GM23338 (cell line): ENCODE measurements around the gene PIKFYVE. TPM values are rescaled to one million over a fixed set of nuclear protein-coding genes. Genes with fewer than 3 reads are reported as not detected.

Experiments
- ATAC-seq: fragments of 200-7000 bp; cut with Tn5 transposase; 3 replicates; pipeline ENCODE4 v1.9.1; 2020
- DNase-seq: peaks from one replicate; pipeline ENCODE4 v3.0.0-alpha.2; 2015; ENCODE audit warnings: low spot score
- H2AFZ ChIP-seq: fragments of 200-600 bp; sonication (generic); 2 replicates; pipeline ENCODE4 v1.8.0; 2016; ENCODE audit warnings: antibody characterized with exemption, mild to moderate bottlenecking, moderate library complexity
- H3F3A ChIP-seq: fragments of 200-600 bp; sonication (generic); replicated peaks from 2 replicates; pipeline ENCODE4 v1.8.0; 2017; ENCODE audit warnings: antibody characterized with exemption, mixed run types, low read depth
- H3K27ac ChIP-seq: fragments of 200-600 bp; sonication (generic); 2 replicates; pipeline ENCODE4 v1.6.1; 2016; ENCODE audit warnings: low read depth
- H3K27me3 ChIP-seq: fragments of 200-600 bp; sonication (generic); 2 replicates; pipeline ENCODE4 v1.8.0; 2016; ENCODE audit warnings: mild to moderate bottlenecking, mixed run types, moderate library complexity; ENCODE audit not compliant: insufficient read depth
- H3K36me3 ChIP-seq: fragments of 200-600 bp; sonication (generic); 2 replicates; pipeline ENCODE4 v1.8.0; 2016; ENCODE audit warnings: mild to moderate bottlenecking; ENCODE audit not compliant: insufficient read depth
- H3K4me1 ChIP-seq: fragments of 200-600 bp; sonication (generic); 2 replicates; pipeline ENCODE4 v1.8.0; 2016; ENCODE audit warnings: mild to moderate bottlenecking, moderate library complexity; ENCODE audit not compliant: insufficient read depth
- H3K4me2 ChIP-seq: fragments of 200-600 bp; sonication (generic); 2 replicates; pipeline ENCODE4 v1.7.1; 2017; ENCODE audit warnings: mixed run types
- H3K4me3 ChIP-seq: fragments of 200-600 bp; sonication (generic); 2 replicates; pipeline ENCODE4 v1.6.1; 2016; ENCODE audit warnings: mixed run types
- H3K79me2 ChIP-seq: fragments of 200-600 bp; sonication (generic); replicated peaks from 2 replicates; pipeline ENCODE4 v1.8.0; 2017; ENCODE audit warnings: mild to moderate bottlenecking; ENCODE audit not compliant: insufficient read depth
- H3K9me2 ChIP-seq: fragments of 200-600 bp; sonication (generic); 2 replicates; pipeline ENCODE4 v1.8.0; 2017; ENCODE audit not compliant: insufficient read depth
- H4K20me1 ChIP-seq: fragments of 200-600 bp; sonication (generic); replicated peaks from 2 replicates; pipeline ENCODE4 v1.8.0; 2017; ENCODE audit warnings: mild to moderate bottlenecking; ENCODE audit not compliant: insufficient read depth
- H3K27ac Mint-ChIP-seq: 2 replicates; pipeline ENCODE4 v1.8.0; 2020; ENCODE audit warnings: inconsistent platforms, mild to moderate bottlenecking, moderate library complexity, mixed read lengths
- H3K27me3 Mint-ChIP-seq: 3 replicates; pipeline ENCODE4 v1.8.0; 2022; ENCODE audit warnings: low read depth, mild to moderate bottlenecking, moderate library complexity, mixed read lengths, inconsistent platforms; ENCODE audit not compliant: insufficient read depth, poor library complexity
- H3K36me3 Mint-ChIP-seq: 3 replicates; pipeline ENCODE4 v1.8.0; 2021; ENCODE audit warnings: low read depth, mild to moderate bottlenecking, inconsistent platforms, moderate library complexity, mixed read lengths
- H3K4me1 Mint-ChIP-seq: 3 replicates; pipeline ENCODE4 v1.8.0; 2020; ENCODE audit warnings: mild to moderate bottlenecking, inconsistent platforms, mixed read lengths
- H3K4me3 Mint-ChIP-seq: 3 replicates; pipeline ENCODE4 v1.8.0; 2021; ENCODE audit warnings: moderate library complexity, mild to moderate bottlenecking, inconsistent platforms, mixed read lengths
- H3K9me3 Mint-ChIP-seq: 3 replicates; pipeline ENCODE4 v1.8.0; 2020; ENCODE audit warnings: moderate library complexity, mild to moderate bottlenecking, inconsistent platforms, mixed read lengths
- CREB1 ChIP-seq: fragments of 250-450 bp; sonication (Bioruptor Pico); IDR thresholded peaks from 2 replicates; pipeline ENCODE4 v1.5.0; 2020; ENCODE audit warnings: low read depth, mild to moderate bottlenecking, moderate library complexity
- CTCF ChIP-seq, 2 experiments: fragments of 200-600 bp in 1 of 2; sonication (generic) in 1 of 2; conservative IDR thresholded peaks; 2 replicates each; pipeline versions ENCODE4 v1.5.1 to v1.6.1; 2016 to 2017; ENCODE audit warnings: antibody characterized with exemption in 2 of 2, low read depth in 2 of 2, mild to moderate bottlenecking in 2 of 2, moderate library complexity in 1 of 2
- ETS1 ChIP-seq: IDR thresholded peaks from 2 replicates; pipeline ENCODE4 v1.6.1; 2016; ENCODE audit warnings: antibody characterized with exemption
- EZH2 ChIP-seq: fragments of 200-600 bp; sonication (generic); IDR thresholded peaks from one replicate; pipeline ENCODE4 v1.8.0; 2017; ENCODE audit warnings: antibody characterized with exemption, mild to moderate bottlenecking, low read depth; ENCODE audit not compliant: unreplicated experiment
- EZH2phosphoT487 ChIP-seq: fragments of 200-600 bp; sonication (generic); IDR thresholded peaks from one replicate; pipeline ENCODE4 v1.8.1; 2018; ENCODE audit warnings: antibody characterized with exemption; ENCODE audit not compliant: unreplicated experiment
- NANOG ChIP-seq: IDR thresholded peaks from 2 replicates; pipeline ENCODE4 v1.6.1; 2016; ENCODE audit warnings: antibody characterized with exemption, borderline replicate concordance
- POLR2AphosphoS5 ChIP-seq: IDR thresholded peaks from 2 replicates; pipeline ENCODE4 v1.6.1; 2016; ENCODE audit warnings: antibody characterized with exemption, low read depth
- STAT1 ChIP-seq: IDR thresholded peaks from one replicate; pipeline ENCODE4 v1.6.1; 2016; ENCODE audit warnings: antibody characterized with exemption; ENCODE audit not compliant: unreplicated experiment
- ZNF114 ChIP-seq: fragments of 250-450 bp; sonication (Bioruptor Pico); IDR thresholded peaks from 2 replicates; pipeline ENCODE4 v1.5.0; 2020; ENCODE audit warnings: mild to moderate bottlenecking, moderate library complexity
- ZNF331 ChIP-seq: fragments of 250-450 bp; sonication (Bioruptor Pico); IDR thresholded peaks from 2 replicates; pipeline ENCODE4 v1.5.0; 2020; ENCODE audit warnings: low read depth, mild to moderate bottlenecking, moderate library complexity
- ZNF462 ChIP-seq: fragments of 250-450 bp; sonication (Bioruptor Pico); IDR thresholded peaks from 2 replicates; pipeline ENCODE4 v1.5.0; 2020; ENCODE audit warnings: mild to moderate bottlenecking, moderate library complexity
- polyA plus RNA-seq: library from polyadenylated mRNA; unstranded; fragments of >200 nt; fragmentation: Nextera tagmentation; extraction: Ambion mirVana; gene quantifications from 2 replicates; pipeline ENCODE4 v1.2.1, GENCODE V29; 2016
- total RNA-seq: library from RNA; depleted of rRNA; stranded (reverse); fragments of >200 nt; shearing (Covaris generic); gene quantifications from 2 replicates; pipeline ENCODE4 v1.2.3, GENCODE V29; 2014

PIKFYVE gene
- total and polyA plus RNA-seq, 2 experiments from 2014 or later, result 15.1 to 48.0 TPM

- TF ChIP-seq POLR2AphosphoS5, result no peak
- TF ChIP-seq NANOG, result no peak
- TF ChIP-seq ZNF462 (CRISPR knock-in tag), result no peak
- TF ChIP-seq CREB1, result no peak
- TF ChIP-seq ZNF114, result no peak
- no peak for TF ChIP-seq ZNF331 (CRISPR knock-in tag)
- no peak for TF ChIP-seq CTCF (conservative IDR thresholded peaks at IDR 0.05; ENCODE audit: low read depth in 2 of 2)
- no peak for TF ChIP-seq EZH2
- no peak for TF ChIP-seq EZH2phosphoT487
- no peak for TF ChIP-seq STAT1
- no peak for TF ChIP-seq ETS1
- H3K36me3 ChIP-seq, result no peaks in the 10 kb centered on the region
- H3K27me3 Mint-ChIP-seq, result peaks cover 2% of the 10 kb centered on the region
- H3K4me3 ChIP-seq, result no peak overlapping the region
- peaks cover 15% of the 10 kb centered on the region; the same call in 2 of the 3 replicates for H3K36me3 Mint-ChIP-seq
- H3K9me2 ChIP-seq, result no peaks in the 10 kb centered on the region
- H3K4me1 Mint-ChIP-seq, result peaks cover 21% of the 10 kb centered on the region
- no peak overlapping the region for H2AFZ ChIP-seq
- peaks cover 15% of the 10 kb centered on the region for H3K4me1 ChIP-seq
- no peak for DNase-seq
- no peaks in the 10 kb centered on the region for H4K20me1 ChIP-seq
- H3K4me2 ChIP-seq, result no peak overlapping the region
- H3K4me3 Mint-ChIP-seq, result no peak overlapping the region
- H3F3A ChIP-seq, result 0 out of 2 replicates have a peak, but pooled peaks cover 4% of the 10 kb centered on the region
- H3K27ac Mint-ChIP-seq, result no peak overlapping the region
- H3K27me3 ChIP-seq, result no peaks in the 10 kb centered on the region
- no peak overlapping the region for H3K27ac ChIP-seq
- H3K79me2 ChIP-seq, result no peaks in the 10 kb centered on the region
- no peak for ATAC-seq
- peaks cover 18% of the 10 kb centered on the region for H3K9me3 Mint-ChIP-seq
Observed at GRCh38 chr2:208379192-208379591, 113.1 kb downstream of the PIKFYVE start.
